ENCODE data around the gene CPNE5. TPM values are rescaled to one million over a fixed set of nuclear protein-coding genes. Genes with fewer than 3 reads are reported as not detected.
A peak's percentile ranks its signal among the peaks of the same experiment; 100 is the strongest.

The CPNE5 gene
- total and polyA plus RNA-seq, 9 of the 15 experiments (the other 6 are each of a cell fraction or from before 2014, with no cell fraction given): 0.14 to 1.0 (median 0.46) TPM; not detected in 2

- Histone ChIP-seq H3K79me2 (ENCODE audit: control insufficient read depth, insufficient read depth, low read length) (no peaks in the 10 kb centered on the region), H2AFZ (ENCODE audit: low read depth, low read length) (no peak overlapping the region), H3K9ac (ENCODE audit: insufficient read depth in 1 of 2, low read depth in 2 of 2, low read length in 2 of 2) (no peak overlapping the region), H3K36me3 (ENCODE audit: control insufficient read depth, insufficient read depth, low read length) (no peaks in the 10 kb centered on the region), H3K4me3 (no peak overlapping the region), H3K4me1 (replicated peaks in 1 of 2; ENCODE audit: control insufficient read depth in 2 of 2, insufficient read depth in 2 of 2, low read length in 2 of 2) (no peaks in the 10 kb centered on the region), H3K4me2 (ENCODE audit: insufficient read depth, low read length) (no peak overlapping the region), H4K20me1 (replicated peaks; ENCODE audit: control insufficient read depth, insufficient read depth, low read length) (0 out of 2 replicates have a peak, but pooled peaks cover under 1% of the 10 kb centered on the region), H3K9me3 (replicated peaks; ENCODE audit: control insufficient read depth, insufficient read depth, low read depth, low read length) (no peaks in the 10 kb centered on the region), H3K9me1 (ENCODE audit: control insufficient read depth, insufficient read depth, low read length) (no peaks in the 10 kb centered on the region), H3K27ac (ENCODE audit: extremely low read depth, low read depth, low read length) (no peak overlapping the region), H3K27me3 (ENCODE audit: control insufficient read depth in 2 of 2, insufficient read depth in 2 of 2, low read length in 2 of 2) (peaks cover 0 to 29% of the 10 kb centered on the region in 2 experiments; a peak in 1 of 5 replicates)
- ATAC-seq: peak; percentile 12; the same call in 1 of the 3 replicates
- peak in 2 of 4 experiments; percentile 47 to 55 for DNase-seq (ENCODE audit: extremely low read depth in 1 of 4, low spot score in 3 of 4)
- no TSS peak for BruUV-seq (replicated peaks)
- intact Hi-C loops (cut with micrococcal nuclease): no loop called here
- ChIA-PET POLR2A (interaction anchor here (0.7 to 1.2 kb wide), 3 partner anchors 66 to 1603 kb away, joined by 4 read pairs; partner anchors contain the start of gene PI16), CTCF (ENCODE audit: low intra/inter-chr PET ratio) (no interaction called here)
- in situ Hi-C loops (cut with MboI): loop anchor here (10.0 kb wide), 1 partner anchor 125 kb away; no protein-coding TSS in a partner anchor
- 8% methylated on average over 5 of the region's 5 CpGs for WGBS (ENCODE audit: insufficient coverage, low coverage, missing lambda C conversion rate)
- peak; percentile 29 for FAIRE-seq
- TF ChIP-seq ETS2 (tag; IDR thresholded peaks at IDR 0.05; ENCODE audit: borderline replicate concordance, poor library complexity, severe bottlenecking): no peak
- TF ChIP-seq TEAD4 (IDR thresholded peaks at IDR 0.05; ENCODE audit: low read length): peak; percentile 51; the same call in 1 of the 2 replicates
- no peak for TF ChIP-seq TEAD4 (CRISPR knock-in tag; IDR thresholded peaks at IDR 0.05; ENCODE audit: borderline replicate concordance)
- 0 out of 2 replicates have a peak, but pooled peaks have one; percentile 34 for TF ChIP-seq CBFA2T3 (IDR thresholded peaks at IDR 0.05)
- TF ChIP-seq TRIM24 (IDR thresholded peaks at IDR 0.05): 0 out of 4 replicates have a peak, but pooled peaks of 1 of the 2 experiments have one; percentile 12
- no peak for TF ChIP-seq MBD1 (CRISPR knock-in tag; IDR thresholded peaks at IDR 0.05)
- TF ChIP-seq RBM14 (IDR thresholded peaks at IDR 0.05; ENCODE audit: borderline replicate concordance, insufficient read depth, low read depth, low read length): no peak
- TF ChIP-seq ATF3 (IDR thresholded peaks at IDR 0.05): 0 out of 2 replicates have a peak, but pooled peaks have one; percentile 15
- TF ChIP-seq ATF3 (CRISPR knock-in tag; conservative IDR thresholded peaks at IDR 0.05): no peak
- TF ChIP-seq TCF3 (CRISPR knock-in tag; IDR thresholded peaks at IDR 0.05): peak; percentile 33; the same call in 1 of the 2 replicates
- no peak for TF ChIP-seq PCBP1 (IDR thresholded peaks at IDR 0.05; ENCODE audit: low read depth, low read length, poor library complexity, severe bottlenecking)
- TF ChIP-seq TAL1 (IDR thresholded peaks at IDR 0.05): peak; percentile 32; the same call in 1 of the 2 replicates
- no peak for TF ChIP-seq POLR2B (IDR thresholded peaks at IDR 0.05; ENCODE audit: low read depth, partially characterized antibody)
- TF ChIP-seq EP300 (IDR thresholded peaks at IDR 0.05; ENCODE audit: low read length): no peak
These were observed 89.3 kb downstream of the CPNE5 start for GRCh38 chr6:36749829-36750489.
